DOHH2 (cell line): ENCODE results near the gene NEK5.
"Not testable (repeated sequence)": the region's sequence is repeated elsewhere in the genome, so short reads cannot be mapped to it uniquely, and the experiment has no call there.

Experiments used
- H3F3A ChIP-seq: fragments of 200-600 bp; sonication (generic), shearing (Covaris generic); 2 replicates; pipeline ENCODE4 v1.6.0; 2016; ENCODE audit warnings: antibody characterized with exemption, mild to moderate bottlenecking; ENCODE audit not compliant: control insufficient read depth, insufficient read depth
- H3K27ac ChIP-seq: fragments of 200-600 bp; sonication (generic); 2 replicates; pipeline ENCODE4 v1.5.1; 2014; ENCODE audit warnings: low read depth, mild to moderate bottlenecking, low read length, moderate library complexity
- H3K27me3 ChIP-seq: fragments of 200-600 bp; sonication (generic); 2 replicates; pipeline ENCODE4 v1.6.1; 2014; ENCODE audit warnings: mild to moderate bottlenecking, low read length, mixed read lengths; ENCODE audit not compliant: control insufficient read depth
- H3K36me3 ChIP-seq: fragments of 200-600 bp; sonication (generic); 2 replicates; pipeline ENCODE4 v1.6.1; 2014; ENCODE audit warnings: mild to moderate bottlenecking, low read length, moderate library complexity, mixed read lengths; ENCODE audit not compliant: control insufficient read depth
- H3K4me1 ChIP-seq: fragments of 200-600 bp; sonication (generic); 2 replicates; pipeline ENCODE4 v1.6.1; 2014; ENCODE audit warnings: mild to moderate bottlenecking, low read length, mixed read lengths; ENCODE audit not compliant: control insufficient read depth
- H3K4me2 ChIP-seq: fragments of 200-600 bp; sonication (generic); 2 replicates; pipeline ENCODE4 v1.6.0; 2014; ENCODE audit warnings: mild to moderate bottlenecking, low read length, moderate library complexity
- H3K4me3 ChIP-seq: fragments of 200-600 bp; sonication (generic); 2 replicates; pipeline ENCODE4 v1.5.1; 2014; ENCODE audit warnings: mild to moderate bottlenecking, low read length, mixed read lengths
- H3K79me2 ChIP-seq: fragments of 200-600 bp; sonication (generic); 2 replicates; pipeline ENCODE4 v1.6.1; 2014; ENCODE audit warnings: mild to moderate bottlenecking, low read length, mixed read lengths; ENCODE audit not compliant: control insufficient read depth
- H3K9me2 ChIP-seq: fragments of 200-600 bp; sonication (generic); replicated peaks from 2 replicates; pipeline ENCODE4 v1.6.1; 2014; ENCODE audit warnings: mild to moderate bottlenecking, low read length, mixed read lengths; ENCODE audit not compliant: control insufficient read depth
- H3K9me3 ChIP-seq: fragments of 200-600 bp; sonication (generic); 2 replicates; pipeline ENCODE4 v1.6.1; 2014; ENCODE audit warnings: antibody characterized with exemption, low read length, mixed read lengths; ENCODE audit not compliant: control insufficient read depth, insufficient read depth
- H4K20me1 ChIP-seq: fragments of 200-600 bp; sonication (generic); 2 replicates; pipeline ENCODE4 v1.6.0; 2014; ENCODE audit warnings: low read depth, mild to moderate bottlenecking, antibody characterized with exemption, low read length, moderate library complexity; ENCODE audit not compliant: control insufficient read depth, insufficient read depth
- EZH2phosphoT487 ChIP-seq: fragments of 200-600 bp; sonication (generic); IDR thresholded peaks from 2 replicates; pipeline ENCODE4 v1.6.1; 2017; ENCODE audit warnings: borderline replicate concordance, mild to moderate bottlenecking, antibody characterized with exemption, low read length, moderate library complexity, mixed read lengths
- TF ChIP-seq, protein P1 (sequence below): fragments of 200-600 bp; sonication (generic); IDR thresholded peaks from one replicate; pipeline ENCODE4 v1.5.1; 2014; ENCODE audit warnings: antibody characterized with exemption, mild to moderate bottlenecking, low read depth, low read length; ENCODE audit not compliant: poor library complexity, severe bottlenecking

Gene NEK5

DNA sequence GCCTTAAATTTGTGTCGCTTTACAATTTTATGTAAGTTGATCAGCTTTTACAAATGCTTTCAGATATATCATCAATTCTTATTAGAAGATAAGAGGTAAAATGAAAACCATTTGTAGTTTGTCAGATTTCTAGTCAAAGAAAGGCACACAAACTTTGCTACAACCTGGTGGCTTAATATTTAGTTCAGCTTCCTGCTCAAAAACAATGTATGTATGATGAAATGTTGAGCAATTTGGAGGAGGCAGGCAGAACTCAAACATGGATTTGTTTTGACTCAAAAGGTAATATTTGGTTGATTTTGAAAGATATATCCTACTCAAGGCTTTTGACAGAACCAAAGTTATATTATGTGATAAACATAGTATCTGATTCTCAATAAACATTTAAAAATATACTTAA, 24.2 kb downstream of the NEK5 start:
- H3K9me2 ChIP-seq: no peaks in the 10 kb centered on the region
- no peak overlapping the region for H3K4me3 ChIP-seq
- no peaks in the 10 kb centered on the region; the same call in 1 of the 2 replicates for H3K27me3 ChIP-seq
- H4K20me1 ChIP-seq: no peaks in the 10 kb centered on the region
- H3K4me2 ChIP-seq: no peak overlapping the region
- no peak overlapping the region for H3K27ac ChIP-seq
- H3K4me1 ChIP-seq: no peaks in the 10 kb centered on the region
- no peaks in the 10 kb centered on the region for H3K79me2 ChIP-seq
- no peaks in the 10 kb centered on the region for H3K36me3 ChIP-seq
- TF ChIP-seq, protein P1, sequence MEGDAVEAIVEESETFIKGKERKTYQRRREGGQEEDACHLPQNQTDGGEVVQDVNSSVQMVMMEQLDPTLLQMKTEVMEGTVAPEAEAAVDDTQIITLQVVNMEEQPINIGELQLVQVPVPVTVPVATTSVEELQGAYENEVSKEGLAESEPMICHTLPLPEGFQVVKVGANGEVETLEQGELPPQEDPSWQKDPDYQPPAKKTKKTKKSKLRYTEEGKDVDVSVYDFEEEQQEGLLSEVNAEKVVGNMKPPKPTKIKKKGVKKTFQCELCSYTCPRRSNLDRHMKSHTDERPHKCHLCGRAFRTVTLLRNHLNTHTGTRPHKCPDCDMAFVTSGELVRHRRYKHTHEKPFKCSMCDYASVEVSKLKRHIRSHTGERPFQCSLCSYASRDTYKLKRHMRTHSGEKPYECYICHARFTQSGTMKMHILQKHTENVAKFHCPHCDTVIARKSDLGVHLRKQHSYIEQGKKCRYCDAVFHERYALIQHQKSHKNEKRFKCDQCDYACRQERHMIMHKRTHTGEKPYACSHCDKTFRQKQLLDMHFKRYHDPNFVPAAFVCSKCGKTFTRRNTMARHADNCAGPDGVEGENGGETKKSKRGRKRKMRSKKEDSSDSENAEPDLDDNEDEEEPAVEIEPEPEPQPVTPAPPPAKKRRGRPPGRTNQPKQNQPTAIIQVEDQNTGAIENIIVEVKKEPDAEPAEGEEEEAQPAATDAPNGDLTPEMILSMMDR: no peak
- no peak for TF ChIP-seq EZH2phosphoT487
- no peaks in the 10 kb centered on the region for H3K9me3 ChIP-seq
- no peaks in the 10 kb centered on the region for H3F3A ChIP-seq

GRCh38 chr13:52103386-52103785, 25.5 kb downstream of the NEK5 start:
- Histone ChIP-seq H3K36me3 (no peaks in the 10 kb centered on the region), H3K27me3 (no peaks in the 10 kb centered on the region), H3K4me2 (no peak overlapping the region), H4K20me1 (no peaks in the 10 kb centered on the region), H3K4me1 (no peaks in the 10 kb centered on the region), H3K9me3 (no peaks in the 10 kb centered on the region), H3K27ac (no peak overlapping the region), H3K4me3 (no peak overlapping the region), H3F3A (no peaks in the 10 kb centered on the region), H3K9me2 (no peaks in the 10 kb centered on the region), H3K79me2 (no peaks in the 10 kb centered on the region)
- TF ChIP-seq, protein P1: no peak
- TF ChIP-seq EZH2phosphoT487: no peak

- H3K27me3 ChIP-seq, H3K4me1 ChIP-seq, H3K9me2 ChIP-seq, H3K36me3 ChIP-seq, H3K27ac ChIP-seq, H3K79me2 ChIP-seq, H3F3A ChIP-seq, H4K20me1 ChIP-seq, H3K9me3 ChIP-seq, H3K4me2 ChIP-seq, H3K4me3 ChIP-seq: not testable (repeated sequence)
Observed at GRCh38 chr13:52102423-52102822, 26.4 kb downstream of the NEK5 start.

DNA sequence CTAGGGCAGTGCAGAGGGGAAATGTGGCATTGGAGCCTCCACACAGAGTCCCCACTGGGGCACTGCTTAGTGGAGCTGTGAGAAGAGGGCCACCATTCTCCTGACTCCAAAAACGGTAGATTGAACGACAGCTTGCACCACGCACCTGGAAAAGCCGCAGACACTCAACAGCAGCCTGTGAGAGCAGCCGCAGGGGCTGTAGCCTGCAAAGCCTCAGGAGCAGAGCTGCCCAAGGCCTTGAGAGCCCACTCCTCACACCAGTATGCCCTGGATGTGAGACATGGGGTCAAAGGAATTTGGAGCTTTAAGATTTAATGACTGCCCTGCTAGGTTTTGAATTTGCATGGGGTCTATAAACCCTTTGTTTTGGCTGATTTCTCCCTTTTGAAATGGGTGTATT, 31.7 kb downstream of the NEK5 start:
- Histone ChIP-seq H3K4me1 (no peaks in the 10 kb centered on the region), H4K20me1 (no peaks in the 10 kb centered on the region), H3K4me2 (no peak overlapping the region), H3K4me3 (no peak overlapping the region), H3K9me2 (no peaks in the 10 kb centered on the region), H3K27me3 (no peaks in the 10 kb centered on the region), H3K79me2 (no peaks in the 10 kb centered on the region), H3K36me3 (no peaks in the 10 kb centered on the region), H3K9me3 (no peaks in the 10 kb centered on the region), H3F3A (no peaks in the 10 kb centered on the region), H3K27ac (no peak overlapping the region)
- TF ChIP-seq EZH2phosphoT487: no peak
- TF ChIP-seq, protein P1: no peak
